Activated CD4-positive, alpha-beta T cell treated with anti-CD3 and anti-CD28 coated beads for 1 hour (primary cell): ENCODE results near the gene DDR2.

Experiments
- DNase-seq: peaks from one replicate; pipeline ENCODE4 v3.0.0-alpha.2; 2020

Gene DDR2

GRCh38 chr1:162701286-162701685 lies 69.0 kb downstream of the DDR2 start:
- DNase-seq, result no peak

DNA sequence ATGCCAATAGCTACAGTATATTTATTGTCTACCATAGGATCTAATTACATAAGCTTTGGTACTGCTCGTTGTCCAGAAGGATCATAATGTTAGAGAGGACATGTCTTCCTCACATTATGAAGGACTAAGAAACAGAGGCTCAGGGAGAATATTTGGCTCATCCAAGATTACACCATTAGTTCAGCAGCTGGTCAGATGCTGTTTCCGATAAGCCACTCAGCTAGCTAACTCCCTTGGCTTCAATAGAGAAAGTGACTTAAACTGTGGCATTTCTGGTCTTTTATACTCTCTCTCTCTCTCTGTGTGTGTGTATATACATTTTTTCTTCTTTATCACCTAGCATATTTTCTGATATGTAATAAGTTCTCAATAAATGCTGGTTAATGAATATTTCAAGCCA lies 70.4 kb downstream of the DDR2 start:
- no peak for DNase-seq

- no peak for DNase-seq
Measured at GRCh38 chr1:162703708-162704107, 71.4 kb downstream of the DDR2 start.

DNA sequence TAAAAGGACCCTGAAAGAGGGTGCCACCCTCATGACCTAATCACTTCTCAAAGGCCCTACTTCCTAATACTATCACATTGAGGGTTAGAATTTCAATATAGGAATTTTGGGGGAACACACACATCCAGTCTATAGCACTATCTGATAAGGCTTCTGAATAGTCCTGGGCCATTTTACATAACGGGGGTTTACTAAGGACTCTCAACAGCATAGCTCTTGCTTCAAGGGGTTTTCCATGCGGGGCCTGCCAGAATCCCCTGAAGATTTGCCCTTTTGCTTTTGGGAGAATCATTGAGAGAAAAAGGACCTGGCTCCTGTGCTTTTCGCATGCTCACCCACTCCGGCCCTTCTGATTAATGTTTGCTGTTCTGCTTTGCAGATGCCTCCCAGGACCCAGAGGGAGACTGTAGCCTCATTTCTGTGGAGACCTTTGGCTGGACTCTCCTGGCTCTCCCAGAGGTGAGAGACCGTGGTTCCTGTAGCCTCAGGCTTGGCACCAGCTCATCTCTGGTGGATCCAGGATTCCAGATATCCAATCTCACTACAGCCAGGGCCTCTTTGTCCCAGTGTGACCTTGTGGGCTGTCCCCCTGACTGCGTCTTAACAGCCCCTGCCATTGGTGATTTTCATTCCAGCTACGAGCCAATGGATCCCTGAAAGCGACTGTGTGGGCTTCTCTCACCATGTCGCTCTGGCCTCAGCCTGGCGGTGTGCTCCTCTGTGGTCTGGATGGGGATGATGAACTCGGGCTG lies 72.6 kb downstream of the DDR2 start:
- DNase-seq, result no peak

GRCh38 chr1:162706003-162706402 lies 73.7 kb downstream of the DDR2 start:
- DNase-seq, result no peak

GRCh38 chr1:162706606-162707005 lies 74.3 kb downstream of the DDR2 start:
- DNase-seq, result no peak

- DNase-seq, result no peak
Measured at GRCh38 chr1:162708286-162708685, 76.0 kb downstream of the DDR2 start.

DNA sequence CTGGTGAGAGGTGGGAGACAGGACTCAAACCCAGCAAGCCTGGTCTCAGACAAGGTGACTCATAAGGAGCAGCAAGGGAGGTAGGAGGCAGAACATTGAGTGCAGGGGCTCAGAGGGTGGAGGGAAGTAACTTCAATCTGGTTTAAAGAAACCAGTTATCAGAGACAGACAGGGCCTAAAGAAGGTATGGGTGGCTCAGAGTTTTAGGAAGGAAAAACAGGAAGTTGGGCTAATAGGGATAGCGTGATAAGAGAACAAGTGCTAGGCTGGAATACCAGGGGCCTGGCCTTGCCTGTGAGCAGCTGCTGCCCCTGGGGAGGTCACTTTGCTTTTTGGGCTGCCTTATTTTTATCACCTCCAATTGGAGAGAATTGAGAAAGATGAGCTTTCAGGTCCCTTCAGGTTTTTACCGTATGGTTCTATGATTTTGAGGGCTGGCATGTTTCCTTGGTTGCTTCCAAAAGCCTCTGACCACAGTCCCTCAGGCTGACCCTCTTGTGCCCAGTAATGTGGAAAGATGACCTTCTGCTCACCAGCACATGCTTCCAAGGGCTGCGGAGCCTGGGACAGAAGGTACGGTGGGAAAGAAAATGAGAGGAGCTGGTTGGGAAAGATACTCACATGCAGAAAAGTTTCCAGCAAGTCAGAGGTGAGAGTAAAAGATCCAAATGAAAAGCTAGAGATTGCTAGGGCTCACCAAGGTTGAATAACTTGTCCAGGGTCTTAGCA lies 77.0 kb downstream of the DDR2 start:
- DNase-seq, result no peak

- no peak for DNase-seq
Measured at GRCh38 chr1:162709870-162710269, 77.6 kb downstream of the DDR2 start.

- no peak for DNase-seq
Measured at GRCh38 chr1:162710345-162710744, 78.1 kb downstream of the DDR2 start.

GRCh38 chr1:162710780-162711465 lies 78.7 kb downstream of the DDR2 start:
- no peak for DNase-seq

- DNase-seq, result no peak
Measured at GRCh38 chr1:162712317-162713029, 80.2 kb downstream of the DDR2 start.

- DNase-seq, result no peak
Measured at GRCh38 chr1:162716123-162716522, 83.9 kb downstream of the DDR2 start.

- DNase-seq, result no peak
Measured at GRCh38 chr1:162716552-162716951, 84.3 kb downstream of the DDR2 start.

GRCh38 chr1:162717548-162718184 lies 85.4 kb downstream of the DDR2 start:
- no peak for DNase-seq

GRCh38 chr1:162719678-162720077 lies 87.4 kb downstream of the DDR2 start:
- DNase-seq, result no peak

DNA sequence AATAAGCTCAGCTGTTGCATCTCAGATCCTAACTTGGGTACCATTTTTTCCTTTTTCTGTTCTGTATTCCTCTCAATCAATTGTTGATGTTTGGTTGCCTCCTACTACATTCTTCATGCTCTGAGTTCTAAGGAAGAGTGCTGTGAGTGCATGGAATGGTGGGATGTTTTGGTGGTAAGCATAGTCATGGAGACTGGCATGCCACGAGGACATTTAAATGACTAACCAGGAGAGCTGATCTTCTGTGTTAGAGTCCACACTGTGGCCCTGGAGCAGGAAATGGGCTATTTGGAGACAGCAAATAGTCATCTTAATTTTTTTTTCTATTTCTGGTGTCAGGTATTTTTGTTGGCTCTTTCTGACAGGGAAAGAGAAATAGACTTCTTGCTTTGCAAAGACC lies 88.7 kb downstream of the DDR2 start:
- no peak for DNase-seq

GRCh38 chr1:162721471-162721870 lies 89.2 kb downstream of the DDR2 start:
- DNase-seq, result no peak

DNA sequence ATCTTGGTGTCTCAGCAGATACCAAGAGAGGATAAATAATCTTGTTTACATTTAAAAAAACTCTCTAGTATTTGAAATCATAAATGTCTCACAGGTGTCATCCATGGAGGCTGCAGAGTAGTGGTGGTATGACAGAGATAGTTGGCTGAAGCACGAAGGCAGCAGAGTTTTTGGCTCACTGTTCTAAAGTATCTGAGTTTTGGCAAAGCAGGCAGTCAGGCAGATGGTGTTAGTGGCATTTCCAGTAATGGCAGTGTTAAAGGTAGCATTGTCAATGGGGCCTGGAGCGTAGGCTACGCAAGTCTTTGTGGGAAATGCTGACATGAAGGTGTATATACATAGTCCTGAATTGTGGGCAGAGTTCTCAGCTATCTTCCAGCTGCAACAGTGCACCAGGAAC lies 89.8 kb downstream of the DDR2 start:
- no peak for DNase-seq

GRCh38 chr1:162724583-162725120 lies 92.4 kb downstream of the DDR2 start:
- DNase-seq, result no peak

DNA sequence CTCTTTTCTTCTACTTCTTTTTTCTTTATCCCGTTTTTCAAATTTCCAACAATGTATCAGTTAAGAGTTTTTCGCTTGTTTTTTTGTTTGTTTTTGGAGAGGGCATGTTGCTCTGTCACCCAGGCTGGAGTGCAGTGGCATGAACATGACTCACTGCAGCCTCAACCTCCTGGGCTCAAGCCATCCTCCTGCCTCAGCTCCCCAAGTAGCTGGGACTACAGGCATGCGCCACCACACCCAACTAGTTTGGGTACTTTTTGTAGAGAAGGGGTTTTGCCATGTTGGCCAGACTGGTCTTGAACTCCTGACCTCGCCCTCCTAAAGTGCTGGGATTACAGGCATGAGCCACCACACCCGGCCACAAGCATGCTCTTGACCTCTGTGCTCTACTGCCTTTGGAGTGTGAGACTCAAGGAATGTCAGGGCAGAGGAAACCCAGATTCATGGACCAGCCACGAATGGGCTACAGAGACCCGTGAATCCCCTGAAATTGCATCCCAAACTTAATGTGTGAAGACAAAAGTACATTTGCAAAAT lies 93.1 kb downstream of the DDR2 start:
- DNase-seq, result no peak

DNA sequence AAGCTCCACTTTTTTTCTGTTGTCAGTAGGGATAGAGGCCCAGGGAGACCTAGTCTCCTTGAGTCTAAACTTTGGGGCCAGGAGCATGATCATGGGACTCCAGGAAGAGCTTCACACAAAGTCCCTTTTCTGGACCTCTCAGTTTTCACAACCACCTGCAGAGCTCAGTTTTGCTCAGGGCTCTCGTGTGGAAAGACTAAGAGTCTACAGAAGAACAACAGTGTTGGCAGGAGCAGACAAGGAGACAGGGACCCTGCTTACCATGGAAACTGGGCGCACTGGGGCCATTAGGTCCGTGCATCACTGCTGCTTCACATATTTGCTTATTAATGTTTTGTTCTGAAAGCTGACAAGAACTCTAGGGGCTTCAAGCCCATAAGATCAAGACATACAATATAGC lies 94.3 kb downstream of the DDR2 start:
- no peak for DNase-seq
